Keratinocyte (primary cell): ENCODE data around the gene PIM2. TPM values are rescaled to one million over a fixed set of nuclear protein-coding genes. Genes with fewer than 3 reads are reported as not detected.

ENCODE experiments used
- DNase-seq: peaks from one replicate; pipeline ENCODE4 v3.0.0-alpha.2; 2011; ENCODE audit warnings: low read depth, missing footprints, low spot score
- FAIRE-seq: peaks from 2 replicates; lab custom pipeline; 2011; peaks lifted over from hg19 to GRCh38; lab: Jason Lieb, UNC
- H2AFZ ChIP-seq: 2 replicates; pipeline ENCODE4 v1.6.0; 2012; ENCODE audit warnings: low read length, control low read depth, inconsistent platforms; ENCODE audit not compliant: control insufficient read depth
- H3K27ac ChIP-seq: 2 replicates; pipeline ENCODE4 v1.5.1; 2011; ENCODE audit warnings: low read length; ENCODE audit not compliant: control insufficient read depth, insufficient read depth
- H3K27me3 ChIP-seq: 3 replicates; pipeline ENCODE4 v1.6.0; 2011; ENCODE audit warnings: low read length; ENCODE audit not compliant: control insufficient read depth, insufficient read depth; ENCODE audit errors: extremely low read depth
- H3K36me3 ChIP-seq, 2 experiments: 2 replicates in 1 of 2; 3 replicates in 1 of 2; pipeline ENCODE4 v1.5.1; 2011; ENCODE audit warnings: low read length in 2 of 2, mild to moderate bottlenecking in 1 of 2; ENCODE audit not compliant: control insufficient read depth in 2 of 2, insufficient read depth in 2 of 2; ENCODE audit errors: extremely low read depth in 1 of 2
- H3K4me1 ChIP-seq: 3 replicates; pipeline ENCODE4 v1.5.1; 2011; ENCODE audit warnings: low read length; ENCODE audit not compliant: control insufficient read depth, insufficient read depth; ENCODE audit errors: extremely low read depth
- H3K4me2 ChIP-seq: 3 replicates; pipeline ENCODE4 v1.6.0; 2011; ENCODE audit warnings: low read depth, low read length; ENCODE audit not compliant: control insufficient read depth, insufficient read depth; ENCODE audit errors: extremely low read depth
- H3K4me3 ChIP-seq, 3 experiments: fragments of 200-600 bp in 1 of 3; sonication (generic) in 1 of 3; 2 replicates in 2 of 3; 3 replicates in 1 of 3; pipeline ENCODE4 v1.5.1; 2011 to 2016; ENCODE audit warnings: low read length in 3 of 3, mild to moderate bottlenecking in 3 of 3, control low read depth in 2 of 3, inconsistent platforms in 1 of 3, low read depth in 1 of 3, mixed read lengths in 1 of 3, mixed run types in 1 of 3, moderate library complexity in 1 of 3; ENCODE audit not compliant: control insufficient read depth in 2 of 3, insufficient read depth in 2 of 3; ENCODE audit errors: extremely low read depth in 1 of 3
- H3K79me2 ChIP-seq: 2 replicates; pipeline ENCODE4 v1.6.0; 2012; ENCODE audit warnings: low read length; ENCODE audit not compliant: control insufficient read depth, insufficient read depth
- H3K9ac ChIP-seq: 3 replicates; pipeline ENCODE4 v1.6.0; 2011; ENCODE audit warnings: low read length; ENCODE audit not compliant: control insufficient read depth, insufficient read depth; ENCODE audit errors: extremely low read depth
- H3K9me1 ChIP-seq: 3 replicates; pipeline ENCODE4 v1.6.0; 2011; ENCODE audit warnings: low read length; ENCODE audit not compliant: control insufficient read depth, insufficient read depth; ENCODE audit errors: extremely low read depth
- H3K9me3 ChIP-seq: 2 replicates; pipeline ENCODE4 v1.5.1; 2012; ENCODE audit warnings: low read depth, low read length; ENCODE audit not compliant: control insufficient read depth
- H4K20me1 ChIP-seq: 3 replicates; pipeline ENCODE4 v1.6.0; 2011; ENCODE audit warnings: low read length; ENCODE audit not compliant: control insufficient read depth, insufficient read depth; ENCODE audit errors: extremely low read depth
- EZH2 ChIP-seq: IDR thresholded peaks from one replicate; pipeline ENCODE4 v1.6.1; 2012; ENCODE audit warnings: inconsistent platforms, mild to moderate bottlenecking, low read length, moderate library complexity
- dilution Hi-C: fragments of 300-500 bp; cut with MboI; formaldehyde crosslinking; loops from one replicate; pipeline ENCODE4 v1.7.0; 2020; ENCODE audit warnings: low sequenced_read_pairs; ENCODE audit not compliant: extremely low pct_ligation_motif_present
- polyA plus RNA-seq, 5 experiments: library from polyadenylated mRNA; depleted of rRNA in 3 of 5; stranded (reverse) in 3 of 5; stranded (forward) in 1 of 5; unstranded in 1 of 5; fragments of >200 nt; gene quantifications; 1 replicate in 1 of 5; 2 replicates in 3 of 5; 3 replicates in 1 of 5; pipeline versions ENCODE4 v1.2.1 to v1.2.3, GENCODE V29; 2011 to 2012; ENCODE audit warnings: missing spikeins in 2 of 5, low read depth in 1 of 5, low replicate concordance in 1 of 5
- TF ChIP-seq, protein P1 (sequence below), 3 experiments: IDR thresholded peaks in 1 of 3; conservative IDR thresholded peaks in 1 of 3; optimal IDR thresholded peaks in 1 of 3; 2 replicates in 2 of 3; 3 replicates in 1 of 3; pipeline versions ENCODE3 to v1.5.1; 2011; ENCODE audit warnings: low read length in 3 of 3, mild to moderate bottlenecking in 3 of 3, moderate library complexity in 2 of 3, control low read depth in 1 of 3, inconsistent platforms in 1 of 3; ENCODE audit not compliant: insufficient read depth in 2 of 3; ENCODE audit errors: extremely low read depth in 1 of 3

The PIM2 gene
- polyA plus RNA-seq, 1 donor (not counting 4 experiments of a cell fraction or from before 2014, with no cell fraction given) = 9.9 TPM

DNA sequence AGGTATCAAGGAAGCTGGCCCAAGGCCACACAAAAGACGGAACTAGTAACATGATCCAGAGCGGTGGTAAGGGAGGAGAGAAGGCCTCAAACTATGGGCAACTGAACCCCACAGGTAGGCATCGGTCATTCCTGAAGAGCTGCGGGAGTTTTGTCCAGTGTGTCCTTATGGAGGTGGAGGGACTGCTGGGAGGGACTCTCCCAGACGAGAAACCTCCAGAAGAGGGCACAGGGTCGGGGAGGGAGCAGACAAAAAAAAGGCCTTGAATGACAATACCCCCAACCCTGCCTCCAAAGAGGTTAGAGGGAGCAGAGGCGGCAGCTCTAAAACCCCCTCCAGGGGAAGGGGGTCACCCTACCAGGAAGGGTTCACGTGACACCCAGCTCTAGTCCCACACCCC lies 14.6 kb downstream of the PIM2 start:
- H3K36me3 ChIP-seq = peaks cover 9 to 23% of the 10 kb centered on the region in 2 experiments
- FAIRE-seq (no peak), DNase-seq (no peak)
- H3K9me1 ChIP-seq = no peaks in the 10 kb centered on the region
- no peak overlapping the region for H3K4me2 ChIP-seq
- peaks cover 5% of the 10 kb centered on the region for H3K4me1 ChIP-seq
- H3K4me3 ChIP-seq = no peak overlapping the region
- H2AFZ ChIP-seq = no peak overlapping the region
- dilution Hi-C loops = no loop called here
- no peak overlapping the region for H3K27ac ChIP-seq
- H4K20me1 ChIP-seq = peaks cover 3% of the 10 kb centered on the region
- no peak overlapping the region for H3K9ac ChIP-seq
- H3K79me2 ChIP-seq = peaks cover 17% of the 10 kb centered on the region
- TF ChIP-seq EZH2 = no peak
- TF ChIP-seq, protein P1, sequence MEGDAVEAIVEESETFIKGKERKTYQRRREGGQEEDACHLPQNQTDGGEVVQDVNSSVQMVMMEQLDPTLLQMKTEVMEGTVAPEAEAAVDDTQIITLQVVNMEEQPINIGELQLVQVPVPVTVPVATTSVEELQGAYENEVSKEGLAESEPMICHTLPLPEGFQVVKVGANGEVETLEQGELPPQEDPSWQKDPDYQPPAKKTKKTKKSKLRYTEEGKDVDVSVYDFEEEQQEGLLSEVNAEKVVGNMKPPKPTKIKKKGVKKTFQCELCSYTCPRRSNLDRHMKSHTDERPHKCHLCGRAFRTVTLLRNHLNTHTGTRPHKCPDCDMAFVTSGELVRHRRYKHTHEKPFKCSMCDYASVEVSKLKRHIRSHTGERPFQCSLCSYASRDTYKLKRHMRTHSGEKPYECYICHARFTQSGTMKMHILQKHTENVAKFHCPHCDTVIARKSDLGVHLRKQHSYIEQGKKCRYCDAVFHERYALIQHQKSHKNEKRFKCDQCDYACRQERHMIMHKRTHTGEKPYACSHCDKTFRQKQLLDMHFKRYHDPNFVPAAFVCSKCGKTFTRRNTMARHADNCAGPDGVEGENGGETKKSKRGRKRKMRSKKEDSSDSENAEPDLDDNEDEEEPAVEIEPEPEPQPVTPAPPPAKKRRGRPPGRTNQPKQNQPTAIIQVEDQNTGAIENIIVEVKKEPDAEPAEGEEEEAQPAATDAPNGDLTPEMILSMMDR (optimal IDR thresholded peaks at IDR 0.05 in 1 of 3, IDR thresholded peaks at IDR 0.05 in 1 of 3, conservative IDR thresholded peaks at IDR 0.05 in 1 of 3; ENCODE audit: extremely low read depth in 1 of 3, insufficient read depth in 2 of 3, low read length in 3 of 3) = no peak
- no peaks in the 10 kb centered on the region for H3K27me3 ChIP-seq
- H3K9me3 ChIP-seq = peaks cover 2% of the 10 kb centered on the region

DNA sequence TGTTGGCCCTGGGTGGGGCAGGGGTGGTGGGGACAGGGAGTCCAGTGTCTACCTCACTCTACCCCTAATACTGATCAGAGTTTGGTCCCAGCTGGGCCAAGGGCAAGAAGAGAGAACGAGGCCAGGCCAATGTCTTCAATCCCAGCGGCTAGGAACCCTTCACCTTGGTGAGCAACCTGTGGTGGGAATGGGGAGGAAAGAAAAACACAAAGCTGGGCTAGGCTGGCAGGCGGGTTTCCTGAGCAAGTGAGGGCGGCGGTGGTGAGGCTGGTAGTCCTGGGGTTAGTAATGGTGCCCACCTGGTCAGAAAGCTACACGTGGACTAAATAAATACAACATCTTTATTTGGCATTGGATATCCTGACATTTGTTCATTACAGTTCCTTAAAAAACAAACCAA lies 15.5 kb downstream of the PIM2 start:
- Histone ChIP-seq H3K4me2 (no peak overlapping the region), H3K27ac (no peak overlapping the region), H3K9ac (no peak overlapping the region), H3K4me1 (peaks cover 6% of the 10 kb centered on the region), H3K79me2 (peaks cover 19% of the 10 kb centered on the region), H2AFZ (no peak overlapping the region), H3K9me1 (no peaks in the 10 kb centered on the region), H3K36me3 (peaks cover 6 to 23% of the 10 kb centered on the region in 2 experiments), H4K20me1 (peaks cover 3% of the 10 kb centered on the region), H3K27me3 (no peaks in the 10 kb centered on the region), H3K9me3 (peaks cover 2% of the 10 kb centered on the region), H3K4me3 (no peak overlapping the region)
- FAIRE-seq (no peak), DNase-seq (no peak)
- no peak for TF ChIP-seq EZH2
- TF ChIP-seq, protein P1 (optimal IDR thresholded peaks at IDR 0.05 in 1 of 3, IDR thresholded peaks at IDR 0.05 in 1 of 3, conservative IDR thresholded peaks at IDR 0.05 in 1 of 3; ENCODE audit: extremely low read depth in 1 of 3, insufficient read depth in 2 of 3, low read length in 3 of 3) = no peak
- dilution Hi-C loops = no loop called here
